GM21528 (cell line): ENCODE measurements around the gene DNAJC19.
"Not testable (repeated sequence)": the region's sequence is repeated elsewhere in the genome, so short reads cannot be mapped to it uniquely, and the experiment has no call there.

ENCODE experiments used
- ATAC-seq: cut with Tn5 transposase; IDR thresholded peaks from one replicate; pipeline ENCODE4 v1.9.1; 2021; ENCODE audit warnings: mild to moderate bottlenecking, moderate library complexity; ENCODE audit not compliant: unreplicated experiment, low FRiP score

The DNAJC19 gene

GRCh38 chr3:180989291-180990163, at the start of gene DNAJC19:
Gene DNAJC19 (minus strand): TSS chr3:180989736. CDS start chr3:180989602, 134 bp downstream.
- peak; percentile 98 for ATAC-seq

- no peak for ATAC-seq
Measured at GRCh38 chr3:181030948-181031347, 41.4 kb upstream of the DNAJC19 start.

GRCh38 chr3:181025204-181025603, 35.7 kb upstream of the DNAJC19 start:
- ATAC-seq = no peak

- no peak for ATAC-seq
Measured at GRCh38 chr3:181017690-181018089, 28.2 kb upstream of the DNAJC19 start.

- ATAC-seq = no peak
Measured at GRCh38 chr3:181009225-181009624, 19.7 kb upstream of the DNAJC19 start.

- no peak for ATAC-seq
Measured at GRCh38 chr3:181008796-181009195, 19.3 kb upstream of the DNAJC19 start.

- ATAC-seq = no peak
Measured at GRCh38 chr3:181007262-181007661, 17.7 kb upstream of the DNAJC19 start.

- no peak for ATAC-seq
Measured at GRCh38 chr3:181006541-181006940, 17.0 kb upstream of the DNAJC19 start.

GRCh38 chr3:181003469-181003868, 13.9 kb upstream of the DNAJC19 start:
- not testable (repeated sequence) for ATAC-seq

GRCh38 chr3:181002331-181002730, 12.8 kb upstream of the DNAJC19 start:
- not testable (repeated sequence) for ATAC-seq

GRCh38 chr3:180996415-180996932, 6.9 kb upstream of the DNAJC19 start:
- ATAC-seq = no peak

GRCh38 chr3:180990505-180990904, 969 bp upstream of the DNAJC19 start:
- ATAC-seq = no peak

GRCh38 chr3:180987344-180987743, 2.2 kb downstream of the DNAJC19 start:
- ATAC-seq = no peak

- ATAC-seq = not testable (repeated sequence)
Measured at GRCh38 chr3:180986366-180986765, 3.2 kb downstream of the DNAJC19 start.

GRCh38 chr3:180983136-180983535, 6.4 kb downstream of the DNAJC19 start:
- no peak for ATAC-seq

- no peak for ATAC-seq
Measured at GRCh38 chr3:180981912-180982311, 7.6 kb downstream of the DNAJC19 start.

- no peak for ATAC-seq
Measured at GRCh38 chr3:180980611-180981010, 8.9 kb downstream of the DNAJC19 start.

GRCh38 chr3:180979961-180980360, 9.6 kb downstream of the DNAJC19 start:
- no peak for ATAC-seq

- ATAC-seq = no peak
Measured at GRCh38 chr3:180977498-180977897, 12.0 kb downstream of the DNAJC19 start.

- ATAC-seq = no peak
Measured at GRCh38 chr3:180974286-180974685, 15.2 kb downstream of the DNAJC19 start.

GRCh38 chr3:180973543-180973942, 16.0 kb downstream of the DNAJC19 start:
- ATAC-seq = peak; percentile 84

- no peak for ATAC-seq
Measured at GRCh38 chr3:180970931-180971330, 18.6 kb downstream of the DNAJC19 start.
